Epithelial cell of proximal tubule (primary cell): Measurements from ENCODE around the gene PLA2G4D. TPM values are rescaled to one million over a fixed set of nuclear protein-coding genes. Genes with fewer than 3 reads are reported as not detected.
A peak's percentile ranks its signal among the peaks of the same experiment; 100 is the strongest.

Source experiments
- DNase-seq: peaks from one replicate; pipeline ENCODE4 v3.0.0-alpha.2; 2011; ENCODE audit warnings: low read depth
- H3K4me3 ChIP-seq: 2 replicates; pipeline ENCODE4 v1.5.1; 2011; ENCODE audit warnings: low read depth, mild to moderate bottlenecking, low read length
- total RNA-seq: library from RNA; depleted of rRNA; stranded (reverse); fragments of >200 nt; gene quantifications from 2 replicates; pipeline ENCODE4 v1.2.3, GENCODE V29; 2015
- TF ChIP-seq, protein P1 (sequence below): conservative IDR thresholded peaks from 2 replicates; pipeline ENCODE4 v1.5.1; 2012; ENCODE audit warnings: low read depth, mild to moderate bottlenecking, low read length

Gene PLA2G4D
- total RNA-seq, 1 donor from 2014 or later = not detected

DNA sequence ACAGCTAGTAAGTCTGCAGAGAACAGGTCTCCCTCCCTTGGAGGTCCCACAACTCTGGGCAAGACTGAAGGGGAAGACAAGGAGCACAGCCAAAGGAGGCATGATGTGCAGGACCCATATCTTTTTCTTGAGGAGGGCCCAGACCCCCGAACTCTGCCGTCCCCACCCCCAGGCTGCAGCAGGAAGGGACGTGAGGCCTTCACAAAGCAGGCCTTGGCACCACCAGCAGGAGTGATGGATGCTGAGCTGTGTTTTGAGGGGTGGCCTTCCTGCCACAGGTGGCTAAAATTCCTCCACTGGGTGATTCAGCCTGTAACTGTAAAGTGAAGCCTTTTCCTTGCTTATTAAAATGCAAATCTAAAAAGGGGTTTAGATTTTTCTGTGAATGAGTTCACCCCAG lies 8.6 kb downstream of the PLA2G4D start:
- DNase-seq = no peak
- no peak overlapping the region for H3K4me3 ChIP-seq
- TF ChIP-seq, protein P1, sequence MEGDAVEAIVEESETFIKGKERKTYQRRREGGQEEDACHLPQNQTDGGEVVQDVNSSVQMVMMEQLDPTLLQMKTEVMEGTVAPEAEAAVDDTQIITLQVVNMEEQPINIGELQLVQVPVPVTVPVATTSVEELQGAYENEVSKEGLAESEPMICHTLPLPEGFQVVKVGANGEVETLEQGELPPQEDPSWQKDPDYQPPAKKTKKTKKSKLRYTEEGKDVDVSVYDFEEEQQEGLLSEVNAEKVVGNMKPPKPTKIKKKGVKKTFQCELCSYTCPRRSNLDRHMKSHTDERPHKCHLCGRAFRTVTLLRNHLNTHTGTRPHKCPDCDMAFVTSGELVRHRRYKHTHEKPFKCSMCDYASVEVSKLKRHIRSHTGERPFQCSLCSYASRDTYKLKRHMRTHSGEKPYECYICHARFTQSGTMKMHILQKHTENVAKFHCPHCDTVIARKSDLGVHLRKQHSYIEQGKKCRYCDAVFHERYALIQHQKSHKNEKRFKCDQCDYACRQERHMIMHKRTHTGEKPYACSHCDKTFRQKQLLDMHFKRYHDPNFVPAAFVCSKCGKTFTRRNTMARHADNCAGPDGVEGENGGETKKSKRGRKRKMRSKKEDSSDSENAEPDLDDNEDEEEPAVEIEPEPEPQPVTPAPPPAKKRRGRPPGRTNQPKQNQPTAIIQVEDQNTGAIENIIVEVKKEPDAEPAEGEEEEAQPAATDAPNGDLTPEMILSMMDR = no peak

- DNase-seq = no peak
- H3K4me3 ChIP-seq = no peak overlapping the region
- TF ChIP-seq, protein P1 = no peak
These were observed 9.1 kb downstream of the PLA2G4D start for GRCh38 chr15:42085236-42085605.

DNA sequence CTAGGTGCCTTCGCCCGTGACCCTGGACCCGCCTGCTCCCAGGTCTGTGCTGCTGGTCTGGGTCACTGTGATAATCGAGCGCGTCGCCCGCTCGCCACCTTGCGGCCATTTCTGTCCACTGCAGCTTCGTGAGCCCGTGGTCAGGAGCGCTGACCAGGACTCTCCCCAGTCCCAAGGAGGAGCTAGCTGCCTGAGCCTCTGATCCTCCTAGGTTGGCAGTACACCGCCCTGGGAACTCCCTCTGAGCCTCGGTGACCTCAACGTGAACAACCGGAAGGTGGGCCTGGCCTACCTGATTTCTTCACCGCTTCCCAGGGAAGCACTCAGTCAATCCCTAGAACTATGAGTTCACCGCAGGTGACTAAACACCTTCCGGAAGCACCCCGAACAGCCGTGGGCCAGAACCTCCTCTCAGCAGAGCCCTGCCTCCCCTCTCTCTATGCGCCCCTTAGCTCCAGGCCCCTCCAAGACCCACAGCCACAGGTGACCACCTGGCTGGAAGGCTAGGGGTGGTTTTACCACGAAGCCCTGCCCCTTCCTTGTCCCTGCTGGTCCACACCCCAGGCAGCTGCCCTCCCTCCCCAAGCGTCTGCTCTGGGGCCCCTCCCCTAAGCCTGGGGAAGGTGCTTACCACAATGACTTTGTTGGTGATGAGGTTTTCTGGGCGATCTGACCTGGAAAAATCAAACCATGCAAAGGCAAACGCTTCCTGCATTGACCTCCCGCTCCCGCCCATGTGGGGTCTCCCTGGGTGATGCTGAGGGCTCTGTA lies 9.7 kb downstream of the PLA2G4D start:
- TF ChIP-seq, protein P1 = peak; percentile 78
- H3K4me3 ChIP-seq = no peak overlapping the region
- DNase-seq = no peak

GRCh38 chr15:42083916-42084315 lies 10.4 kb downstream of the PLA2G4D start:
- DNase-seq = no peak
- H3K4me3 ChIP-seq = no peak overlapping the region
- TF ChIP-seq, protein P1 = no peak

- DNase-seq = no peak
- TF ChIP-seq, protein P1 = no peak
- no peak overlapping the region for H3K4me3 ChIP-seq
These were observed 10.8 kb downstream of the PLA2G4D start for GRCh38 chr15:42083605-42083908.

GRCh38 chr15:42082823-42083604 lies 11.3 kb downstream of the PLA2G4D start:
- no peak for DNase-seq
- TF ChIP-seq, protein P1 = no peak
- no peak overlapping the region for H3K4me3 ChIP-seq
